ENCODE results near the gene BCL2L2. TPM values are rescaled to one million over a fixed set of nuclear protein-coding genes. Genes with fewer than 3 reads are reported as not detected.

The BCL2L2 gene
- total and polyA plus RNA-seq, 9 of the 15 experiments (the other 6 are each of a cell fraction or from before 2014, with no cell fraction given): 2.6 to 32.5 (median 14.7) TPM

DNA sequence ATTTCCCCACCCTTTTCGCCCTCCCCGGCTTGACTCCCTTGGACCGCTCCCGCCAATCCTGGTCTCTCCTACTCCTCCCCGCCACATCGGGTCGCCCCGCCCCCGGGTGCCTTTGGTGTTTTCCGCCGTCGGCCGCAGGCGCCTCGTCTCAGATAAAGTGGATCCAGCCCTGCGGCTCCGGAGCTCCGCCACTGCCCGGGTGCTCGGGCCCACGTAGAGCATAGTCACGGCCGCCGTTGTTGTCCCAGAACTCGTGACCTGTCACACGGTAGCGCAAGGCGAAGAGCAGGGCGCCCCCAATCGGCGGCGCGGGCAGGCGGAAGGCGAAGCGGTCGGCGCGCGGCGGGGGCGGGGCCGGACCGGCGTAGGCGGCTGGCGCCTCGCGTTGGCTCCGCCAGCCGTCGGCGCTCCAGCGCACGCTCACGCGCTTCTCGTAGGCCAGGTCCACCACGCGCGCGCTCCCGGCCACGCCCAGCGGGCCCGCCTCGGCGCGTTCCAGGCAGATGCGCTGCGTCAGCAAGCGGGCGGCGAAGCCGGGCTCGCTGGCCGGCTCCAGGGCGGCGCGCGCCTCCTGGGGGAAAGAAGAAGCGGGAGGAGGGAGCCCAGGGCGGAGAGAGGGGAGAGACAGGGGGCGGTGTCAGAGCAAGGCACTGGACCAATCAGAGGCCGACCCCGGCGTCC, 5.2 kb upstream of the BCL2L2 start (continued):
- TF ChIP-seq, protein P1, sequence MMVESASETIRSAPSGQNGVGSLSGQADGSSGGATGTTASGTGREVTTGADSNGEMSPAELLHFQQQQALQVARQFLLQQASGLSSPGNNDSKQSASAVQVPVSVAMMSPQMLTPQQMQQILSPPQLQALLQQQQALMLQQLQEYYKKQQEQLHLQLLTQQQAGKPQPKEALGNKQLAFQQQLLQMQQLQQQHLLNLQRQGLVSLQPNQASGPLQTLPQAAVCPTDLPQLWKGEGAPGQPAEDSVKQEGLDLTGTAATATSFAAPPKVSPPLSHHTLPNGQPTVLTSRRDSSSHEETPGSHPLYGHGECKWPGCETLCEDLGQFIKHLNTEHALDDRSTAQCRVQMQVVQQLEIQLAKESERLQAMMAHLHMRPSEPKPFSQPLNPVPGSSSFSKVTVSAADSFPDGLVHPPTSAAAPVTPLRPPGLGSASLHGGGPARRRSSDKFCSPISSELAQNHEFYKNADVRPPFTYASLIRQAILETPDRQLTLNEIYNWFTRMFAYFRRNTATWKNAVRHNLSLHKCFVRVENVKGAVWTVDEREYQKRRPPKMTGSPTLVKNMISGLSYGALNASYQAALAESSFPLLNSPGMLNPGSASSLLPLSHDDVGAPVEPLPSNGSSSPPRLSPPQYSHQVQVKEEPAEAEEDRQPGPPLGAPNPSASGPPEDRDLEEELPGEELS (CRISPR knock-in tag; IDR thresholded peaks at IDR 0.05; ENCODE audit: borderline replicate concordance): peak; percentile 97; the same call in 1 of the 2 replicates
- TF ChIP-seq ZNF197 (CRISPR knock-in tag; IDR thresholded peaks at IDR 0.05; ENCODE audit: low read depth) (no peak), MAFF (IDR thresholded peaks at IDR 0.05; ENCODE audit: low read length) (peak; percentile 39; the same call in 1 of the 2 replicates), KLF1 (tag; IDR thresholded peaks at IDR 0.05) (peak; percentile 80), ZNF133 (CRISPR knock-in tag; IDR thresholded peaks at IDR 0.05) (no peak), CBX5 (IDR thresholded peaks at IDR 0.05; ENCODE audit: borderline replicate concordance, low read depth) (no peak), GTF2A2 (tag; IDR thresholded peaks at IDR 0.05) (no peak), E2F3 (CRISPR knock-in tag; IDR thresholded peaks at IDR 0.05) (0 out of 2 replicates have a peak, but pooled peaks have one; percentile 46)
- TF ChIP-seq, protein P2, sequence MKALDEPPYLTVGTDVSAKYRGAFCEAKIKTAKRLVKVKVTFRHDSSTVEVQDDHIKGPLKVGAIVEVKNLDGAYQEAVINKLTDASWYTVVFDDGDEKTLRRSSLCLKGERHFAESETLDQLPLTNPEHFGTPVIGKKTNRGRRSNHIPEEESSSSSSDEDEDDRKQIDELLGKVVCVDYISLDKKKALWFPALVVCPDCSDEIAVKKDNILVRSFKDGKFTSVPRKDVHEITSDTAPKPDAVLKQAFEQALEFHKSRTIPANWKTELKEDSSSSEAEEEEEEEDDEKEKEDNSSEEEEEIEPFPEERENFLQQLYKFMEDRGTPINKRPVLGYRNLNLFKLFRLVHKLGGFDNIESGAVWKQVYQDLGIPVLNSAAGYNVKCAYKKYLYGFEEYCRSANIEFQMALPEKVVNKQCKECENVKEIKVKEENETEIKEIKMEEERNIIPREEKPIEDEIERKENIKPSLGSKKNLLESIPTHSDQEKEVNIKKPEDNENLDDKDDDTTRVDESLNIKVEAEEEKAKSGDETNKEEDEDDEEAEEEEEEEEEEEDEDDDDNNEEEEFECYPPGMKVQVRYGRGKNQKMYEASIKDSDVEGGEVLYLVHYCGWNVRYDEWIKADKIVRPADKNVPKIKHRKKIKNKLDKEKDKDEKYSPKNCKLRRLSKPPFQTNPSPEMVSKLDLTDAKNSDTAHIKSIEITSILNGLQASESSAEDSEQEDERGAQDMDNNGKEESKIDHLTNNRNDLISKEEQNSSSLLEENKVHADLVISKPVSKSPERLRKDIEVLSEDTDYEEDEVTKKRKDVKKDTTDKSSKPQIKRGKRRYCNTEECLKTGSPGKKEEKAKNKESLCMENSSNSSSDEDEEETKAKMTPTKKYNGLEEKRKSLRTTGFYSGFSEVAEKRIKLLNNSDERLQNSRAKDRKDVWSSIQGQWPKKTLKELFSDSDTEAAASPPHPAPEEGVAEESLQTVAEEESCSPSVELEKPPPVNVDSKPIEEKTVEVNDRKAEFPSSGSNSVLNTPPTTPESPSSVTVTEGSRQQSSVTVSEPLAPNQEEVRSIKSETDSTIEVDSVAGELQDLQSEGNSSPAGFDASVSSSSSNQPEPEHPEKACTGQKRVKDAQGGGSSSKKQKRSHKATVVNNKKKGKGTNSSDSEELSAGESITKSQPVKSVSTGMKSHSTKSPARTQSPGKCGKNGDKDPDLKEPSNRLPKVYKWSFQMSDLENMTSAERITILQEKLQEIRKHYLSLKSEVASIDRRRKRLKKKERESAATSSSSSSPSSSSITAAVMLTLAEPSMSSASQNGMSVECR (CRISPR knock-in tag; IDR thresholded peaks at IDR 0.05): peak; percentile 80

All from K562 (cell line).